ENCODE measurements around the gene VWC2L.

The VWC2L gene

GRCh38 chr2:214529021-214529420, 118.2 kb downstream of the VWC2L start:
- no peak for TF ChIP-seq TAF1 (IDR thresholded peaks at IDR 0.05; ENCODE audit: borderline replicate concordance, insufficient read depth, low read length)
- TF ChIP-seq, protein P1, sequence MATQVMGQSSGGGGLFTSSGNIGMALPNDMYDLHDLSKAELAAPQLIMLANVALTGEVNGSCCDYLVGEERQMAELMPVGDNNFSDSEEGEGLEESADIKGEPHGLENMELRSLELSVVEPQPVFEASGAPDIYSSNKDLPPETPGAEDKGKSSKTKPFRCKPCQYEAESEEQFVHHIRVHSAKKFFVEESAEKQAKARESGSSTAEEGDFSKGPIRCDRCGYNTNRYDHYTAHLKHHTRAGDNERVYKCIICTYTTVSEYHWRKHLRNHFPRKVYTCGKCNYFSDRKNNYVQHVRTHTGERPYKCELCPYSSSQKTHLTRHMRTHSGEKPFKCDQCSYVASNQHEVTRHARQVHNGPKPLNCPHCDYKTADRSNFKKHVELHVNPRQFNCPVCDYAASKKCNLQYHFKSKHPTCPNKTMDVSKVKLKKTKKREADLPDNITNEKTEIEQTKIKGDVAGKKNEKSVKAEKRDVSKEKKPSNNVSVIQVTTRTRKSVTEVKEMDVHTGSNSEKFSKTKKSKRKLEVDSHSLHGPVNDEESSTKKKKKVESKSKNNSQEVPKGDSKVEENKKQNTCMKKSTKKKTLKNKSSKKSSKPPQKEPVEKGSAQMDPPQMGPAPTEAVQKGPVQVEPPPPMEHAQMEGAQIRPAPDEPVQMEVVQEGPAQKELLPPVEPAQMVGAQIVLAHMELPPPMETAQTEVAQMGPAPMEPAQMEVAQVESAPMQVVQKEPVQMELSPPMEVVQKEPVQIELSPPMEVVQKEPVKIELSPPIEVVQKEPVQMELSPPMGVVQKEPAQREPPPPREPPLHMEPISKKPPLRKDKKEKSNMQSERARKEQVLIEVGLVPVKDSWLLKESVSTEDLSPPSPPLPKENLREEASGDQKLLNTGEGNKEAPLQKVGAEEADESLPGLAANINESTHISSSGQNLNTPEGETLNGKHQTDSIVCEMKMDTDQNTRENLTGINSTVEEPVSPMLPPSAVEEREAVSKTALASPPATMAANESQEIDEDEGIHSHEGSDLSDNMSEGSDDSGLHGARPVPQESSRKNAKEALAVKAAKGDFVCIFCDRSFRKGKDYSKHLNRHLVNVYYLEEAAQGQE (IDR thresholded peaks at IDR 0.05; ENCODE audit: insufficient read depth in 1 of 2, low read depth in 2 of 2, low read length in 2 of 2), result no peak
- no peak for TF ChIP-seq POLR2AphosphoS5 (IDR thresholded peaks at IDR 0.05; ENCODE audit: low read depth, low read length)
- no peak for TF ChIP-seq FOXP2 (optimal IDR thresholded peaks at IDR 0.05; ENCODE audit: borderline replicate concordance, extremely low read depth, extremely low read length, insufficient read depth)
- no peak for TF ChIP-seq SIN3A (IDR thresholded peaks at IDR 0.05; ENCODE audit: borderline replicate concordance, insufficient read depth, low read length)

DNA sequence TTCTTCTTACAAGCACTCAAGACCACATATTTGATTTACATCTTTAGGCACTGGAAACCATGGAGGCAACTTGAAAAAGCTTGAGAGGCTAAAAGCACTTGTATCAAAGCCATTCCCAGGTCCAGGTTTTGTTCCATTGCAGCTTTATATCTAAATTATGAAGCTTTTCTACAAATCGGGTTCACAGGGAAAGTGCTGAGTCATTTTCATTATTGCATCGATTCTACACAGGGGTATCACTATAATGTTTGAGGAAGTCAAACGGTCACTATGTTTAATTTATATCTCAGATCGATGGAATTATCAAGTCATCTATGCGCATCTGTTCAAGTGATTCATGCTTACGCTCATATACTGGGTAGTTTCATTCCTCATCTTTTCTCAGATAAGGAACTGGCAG, 118.7 kb downstream of the VWC2L start:
- TF ChIP-seq POLR2AphosphoS5 (IDR thresholded peaks at IDR 0.05; ENCODE audit: low read depth, low read length) (no peak), FOXP2 (optimal IDR thresholded peaks at IDR 0.05; ENCODE audit: borderline replicate concordance, extremely low read depth, extremely low read length, insufficient read depth) (no peak), TAF1 (IDR thresholded peaks at IDR 0.05; ENCODE audit: borderline replicate concordance, insufficient read depth, low read length) (no peak), SIN3A (IDR thresholded peaks at IDR 0.05; ENCODE audit: borderline replicate concordance, insufficient read depth, low read length) (no peak)
- TF ChIP-seq, protein P1 (IDR thresholded peaks at IDR 0.05; ENCODE audit: insufficient read depth in 1 of 2, low read depth in 2 of 2, low read length in 2 of 2), result no peak

DNA sequence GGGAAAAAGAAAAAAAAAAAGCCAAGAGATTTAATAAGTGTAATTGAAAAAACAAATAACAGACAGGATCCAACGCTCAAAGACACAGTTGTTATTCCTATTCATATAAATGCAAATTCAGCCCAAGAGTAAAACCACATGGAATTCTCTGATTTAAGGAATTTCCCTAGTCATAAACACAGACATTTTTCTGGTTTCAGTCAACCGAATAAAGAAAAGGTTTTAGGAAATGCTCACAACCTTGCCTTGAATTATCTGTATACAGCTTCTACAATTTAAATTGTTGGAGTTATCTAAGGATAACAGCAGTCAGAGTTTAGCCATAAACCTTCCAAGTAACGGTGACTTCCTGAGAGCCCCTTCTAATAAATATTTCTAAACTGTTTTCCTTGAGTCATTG, 122.7 kb downstream of the VWC2L start:
- TF ChIP-seq SIN3A (IDR thresholded peaks at IDR 0.05; ENCODE audit: borderline replicate concordance, insufficient read depth, low read length) (no peak), TAF1 (IDR thresholded peaks at IDR 0.05; ENCODE audit: borderline replicate concordance, insufficient read depth, low read length) (no peak), FOXP2 (optimal IDR thresholded peaks at IDR 0.05; ENCODE audit: borderline replicate concordance, extremely low read depth, extremely low read length, insufficient read depth) (no peak)
- TF ChIP-seq, protein P1 (IDR thresholded peaks at IDR 0.05; ENCODE audit: insufficient read depth in 1 of 2, low read depth in 2 of 2, low read length in 2 of 2), result no peak

DNA sequence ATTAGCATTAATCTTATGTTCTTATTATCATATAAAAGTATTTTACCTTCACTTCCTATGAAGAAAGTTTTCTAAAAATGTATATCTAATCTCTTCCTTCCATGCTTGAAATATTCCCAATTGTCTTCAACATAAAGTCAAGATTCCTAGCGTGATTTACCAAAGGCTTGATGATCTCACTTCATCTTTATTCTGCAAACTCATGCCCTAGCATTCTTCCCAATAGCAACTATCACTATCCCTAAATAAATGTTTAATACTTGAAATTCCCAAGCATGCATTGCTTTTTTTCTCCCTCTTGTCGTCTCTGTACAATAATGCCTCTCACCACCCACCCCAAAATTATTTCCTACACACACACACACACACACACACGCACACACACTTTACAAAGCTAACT, 125.8 kb downstream of the VWC2L start:
- TF ChIP-seq SIN3A (IDR thresholded peaks at IDR 0.05; ENCODE audit: borderline replicate concordance, insufficient read depth, low read length) (no peak), FOXP2 (optimal IDR thresholded peaks at IDR 0.05; ENCODE audit: borderline replicate concordance, extremely low read depth, extremely low read length, insufficient read depth) (no peak), POLR2AphosphoS5 (IDR thresholded peaks at IDR 0.05; ENCODE audit: low read depth, low read length) (no peak), TAF1 (IDR thresholded peaks at IDR 0.05; ENCODE audit: borderline replicate concordance, insufficient read depth, low read length) (no peak)
- TF ChIP-seq, protein P1 (IDR thresholded peaks at IDR 0.05; ENCODE audit: insufficient read depth in 1 of 2, low read depth in 2 of 2, low read length in 2 of 2), result no peak

DNA sequence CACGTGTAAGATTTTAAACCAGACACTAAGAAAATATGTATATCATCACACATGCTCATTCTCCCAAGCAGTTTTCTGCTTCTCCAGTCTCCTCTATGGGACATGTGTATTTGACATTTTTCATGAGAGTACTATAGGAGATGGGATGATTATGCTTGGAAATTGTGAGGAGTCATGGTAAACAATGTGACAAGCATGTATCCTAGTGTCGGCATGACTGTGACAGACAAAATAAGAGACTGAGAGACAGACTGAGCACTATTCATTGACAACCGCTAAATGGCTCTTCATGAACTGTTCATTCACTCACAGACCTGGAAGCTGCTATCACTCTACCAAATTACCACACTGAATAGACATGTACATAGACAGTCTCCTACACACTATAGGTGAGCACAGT, 127.1 kb downstream of the VWC2L start:
- TF ChIP-seq SIN3A (IDR thresholded peaks at IDR 0.05; ENCODE audit: borderline replicate concordance, insufficient read depth, low read length) (no peak), TAF1 (IDR thresholded peaks at IDR 0.05; ENCODE audit: borderline replicate concordance, insufficient read depth, low read length) (no peak), POLR2AphosphoS5 (IDR thresholded peaks at IDR 0.05; ENCODE audit: low read depth, low read length) (no peak), FOXP2 (optimal IDR thresholded peaks at IDR 0.05; ENCODE audit: borderline replicate concordance, extremely low read depth, extremely low read length, insufficient read depth) (no peak)
- TF ChIP-seq, protein P1 (IDR thresholded peaks at IDR 0.05; ENCODE audit: insufficient read depth in 1 of 2, low read depth in 2 of 2, low read length in 2 of 2), result no peak
